GM12878 (cell line): ENCODE measurements around the gene STBD1. TPM values are rescaled to one million over a fixed set of nuclear protein-coding genes. Genes with fewer than 3 reads are reported as not detected.

ENCODE experiments used
- ATAC-seq: fragments of 200-7000 bp; cut with Tn5 transposase; 3 replicates; pipeline ENCODE4 v1.9.1; 2020; ENCODE audit warnings: mild to moderate bottlenecking, moderate library complexity
- BruUV-seq: library from RNA; stranded (reverse); fragments of 400-500 nt; replicated peaks from 2 replicates; lab custom pipeline; 2021; lab: Mats Ljungman, UMichigan
- CTCF ChIA-PET: fragments of 300-600 bp; sonication (Branson Sonifier 250); formaldehyde crosslinking; extraction: SDS; loops from one replicate; lab custom pipeline; 2021; ENCODE audit warnings: inconsistent platforms; lab: Yijun Ruan, JAX
- POLR2A ChIA-PET: fragments of 350-600 bp; formaldehyde crosslinking; extraction: SDS; loops from one replicate; lab custom pipeline; 2021; ENCODE audit warnings: inconsistent platforms; lab: Charles Lee
- RAD21 ChIA-PET: fragments of 300-600 bp; sonication (Branson Sonifier 250); formaldehyde crosslinking; loops from one replicate; lab custom pipeline; 2023; ENCODE audit warnings: antibody characterized with exemption; ENCODE audit not compliant: unreplicated experiment; lab: Charles Lee
- SMC1A ChIA-PET: fragments of 300-600 bp; sonication (Branson Sonifier 250); formaldehyde crosslinking; loops from one replicate; lab custom pipeline; 2023; ENCODE audit not compliant: unreplicated experiment, uncharacterized antibody; lab: Charles Lee
- DNase-seq: peaks from one replicate; pipeline ENCODE4 v3.0.0-alpha.2; 2011; ENCODE audit warnings: low read depth, low spot score
- FAIRE-seq: peaks from 3 replicates; lab custom pipeline; 2011; peaks lifted over from hg19 to GRCh38; lab: Jason Lieb, UNC
- H2AFZ ChIP-seq: 2 replicates; pipeline ENCODE4 v1.6.0; 2011; ENCODE audit warnings: low read depth, low read length, control low read depth; ENCODE audit not compliant: control insufficient read depth
- H3K27ac ChIP-seq: 2 replicates; pipeline ENCODE4 v1.5.1; 2011; ENCODE audit warnings: control low read depth; ENCODE audit not compliant: control insufficient read depth, insufficient read depth
- H3K27me3 ChIP-seq, 2 experiments: replicated peaks in 1 of 2; 2 replicates each; pipeline versions ENCODE4 v1.6.0 to v1.6.1; 2011; ENCODE audit warnings: low read length in 1 of 2; ENCODE audit not compliant: control insufficient read depth in 2 of 2, insufficient read depth in 2 of 2
- H3K36me3 ChIP-seq, 2 experiments: 2 replicates each; pipeline ENCODE4 v1.5.1; 2011; ENCODE audit warnings: low read length in 1 of 2; ENCODE audit not compliant: control insufficient read depth in 2 of 2, insufficient read depth in 2 of 2
- H3K4me1 ChIP-seq: 2 replicates; pipeline ENCODE4 v1.6.1; 2011; ENCODE audit warnings: mild to moderate bottlenecking, low read length, moderate library complexity, mixed read lengths; ENCODE audit not compliant: control insufficient read depth, insufficient read depth
- H3K4me2 ChIP-seq: 2 replicates; pipeline ENCODE4 v1.6.0; 2011; ENCODE audit warnings: control low read depth; ENCODE audit not compliant: control insufficient read depth, insufficient read depth
- H3K4me3 ChIP-seq: fragments of 200-600 bp; sonication (generic); 2 replicates; pipeline ENCODE4 v1.5.1; 2016
- H3K79me2 ChIP-seq: 2 replicates; pipeline ENCODE4 v1.6.0; 2011; ENCODE audit warnings: low read length; ENCODE audit not compliant: control insufficient read depth, insufficient read depth
- H3K9ac ChIP-seq: 2 replicates; pipeline ENCODE4 v1.8.0; 2011; ENCODE audit warnings: low read length, control low read depth, mixed read lengths; ENCODE audit not compliant: control insufficient read depth, insufficient read depth
- H3K9me3 ChIP-seq: replicated peaks from 3 replicates; pipeline ENCODE4 v1.5.1; 2011; ENCODE audit warnings: mild to moderate bottlenecking, low read length; ENCODE audit not compliant: control insufficient read depth, insufficient read depth
- H4K20me1 ChIP-seq: 2 replicates; pipeline ENCODE4 v1.6.0; 2011; ENCODE audit not compliant: control insufficient read depth, insufficient read depth
- JUND ChIP-seq: IDR thresholded peaks from 2 replicates; pipeline ENCODE4 v1.6.1; 2012; ENCODE audit warnings: low read depth, mild to moderate bottlenecking, low read length, improper control_type of control experiment, moderate library complexity
- NFYA ChIP-seq: IDR thresholded peaks from 2 replicates; pipeline ENCODE4 v1.6.1; 2011; ENCODE audit warnings: low read depth, mild to moderate bottlenecking, low read length, improper control_type of control experiment, borderline replicate concordance
- RELA ChIP-seq: fragments of 450-650 bp; IDR thresholded peaks from 2 replicates; pipeline ENCODE4 v1.8.0; 2014; ENCODE audit warnings: borderline replicate concordance; ENCODE audit not compliant: partially characterized antibody
- STAT1 ChIP-seq: fragments of 450-650 bp; conservative IDR thresholded peaks from 2 replicates; pipeline ENCODE4 v1.6.1; 2014; ENCODE audit warnings: antibody characterized with exemption, mild to moderate bottlenecking
- WGBS: methylation state at CpG from one replicate; pipeline ENCODE4 v1.1.6; 2016; ENCODE audit warnings: low lambda C conversion rate; ENCODE audit not compliant: insufficient replicate concordance, insufficient coverage; ENCODE audit errors: missing lambda C conversion rate; 5-methylcytosine and 5-hydroxymethylcytosine counted together
- in situ Hi-C: fragments of 300-500 bp; cut with MboI; formaldehyde crosslinking; loops from 9 replicates; pipeline ENCODE4 v1.14.3; 2018; ENCODE audit warnings: mixed read lengths
- intact Hi-C: fragments of 100-400 bp; cut with micrococcal nuclease; formaldehyde crosslinking; loops from one replicate; pipeline ENCODE4 v1.14.2; 2022; ENCODE audit not compliant: unreplicated experiment
- polyA plus RNA-seq, 11 experiments: library from polyadenylated mRNA; depleted of rRNA in 4 of 11; unstranded in 6 of 11; stranded (reverse) in 5 of 11; fragments of >200 nt; fragmentation: Nextera tagmentation in 4 of 11; fragmentation: Illumina TruSeq in 1 of 11; extraction: Ambion mirVana in 4 of 11; extraction: Trizol in 1 of 11; gene quantifications; 1 replicate in 1 of 11; 2 replicates in 10 of 11; pipeline versions ENCODE4 v1.2.1 to v1.2.3, GENCODE V29; 2011 to 2016; ENCODE audit warnings: inconsistent platforms in 2 of 11, missing spikeins in 2 of 11, low read depth in 1 of 11
- total RNA-seq, 4 experiments: library from RNA; depleted of rRNA in 3 of 4; stranded (reverse); fragments of >200 nt in 3 of 4; fragmentation: Illumina TruSeq in 1 of 4; extraction: Trizol in 1 of 4; gene quantifications; 2 replicates each; pipeline versions ENCODE4 v1.2.1 to v1.2.3, GENCODE V29; 2013 to 2021

The STBD1 gene
- total and polyA plus RNA-seq, 10 of the 15 experiments (the other 5 are each of a cell fraction or from before 2014, with no cell fraction given): 0.04 to 0.10 (median 0.05) TPM; not detected in 7

DNA sequence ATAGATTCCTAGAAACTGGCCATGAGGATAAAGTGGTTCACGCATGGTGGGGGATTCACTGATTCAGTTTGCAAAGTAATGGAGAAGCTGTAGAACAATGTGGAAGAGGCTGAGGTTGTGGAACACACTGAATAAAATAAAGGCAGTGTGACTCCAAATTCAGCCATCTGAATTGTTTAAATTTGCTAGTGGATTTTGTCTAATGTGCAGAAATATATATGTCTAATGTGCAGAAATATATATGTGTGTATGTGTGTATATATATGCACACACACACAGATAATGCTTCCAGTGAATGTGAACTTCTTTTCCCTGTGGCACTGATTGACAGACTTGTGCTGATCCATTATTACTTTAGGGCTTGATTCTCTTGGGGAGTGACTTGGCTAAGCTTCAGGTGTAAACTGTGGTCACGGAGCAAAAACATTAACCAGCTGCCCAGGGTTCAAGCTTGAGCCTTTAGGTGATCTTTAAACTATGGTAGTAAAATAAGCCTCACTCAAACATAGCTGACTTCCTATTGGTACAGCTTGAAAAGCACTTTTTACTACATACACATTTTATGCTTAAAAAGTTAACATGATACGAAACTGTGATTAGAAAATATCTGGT lies 3.5 kb downstream of the STBD1 start:
- H3K4me2 ChIP-seq: no peak overlapping the region
- no TSS peak for BruUV-seq
- WGBS: 66% methylated on average over 3 of the region's 3 CpGs
- peaks cover 5% of the 10 kb centered on the region; the same call in 1 of the 2 replicates for H3K4me1 ChIP-seq
- CTCF ChIA-PET: no interaction called here
- TF ChIP-seq JUND: no peak
- no peak for TF ChIP-seq RELA
- no peak for TF ChIP-seq NFYA
- TF ChIP-seq STAT1: no peak
- no peaks in the 10 kb centered on the region for H3K79me2 ChIP-seq
- FAIRE-seq: no peak
- intact Hi-C loops (no loop called here), in situ Hi-C loops (no loop called here)
- H2AFZ ChIP-seq: no peak overlapping the region
- H3K4me3 ChIP-seq: no peak overlapping the region
- no peak for DNase-seq
- no peaks in the 10 kb centered on the region; the same call in 2 of the 3 replicates for H3K9me3 ChIP-seq
- no peak overlapping the region for H3K9ac ChIP-seq
- H4K20me1 ChIP-seq: no peaks in the 10 kb centered on the region
- no peak for ATAC-seq
- RAD21 ChIA-PET: no interaction called here
- POLR2A ChIA-PET: no interaction called here
- SMC1A ChIA-PET: interaction anchor here (0.6 kb wide), 1 partner anchor 90 kb away, joined by 3 read pairs; no protein-coding TSS in a partner anchor
- H3K27me3 ChIP-seq: peaks cover 6 to 23% of the 10 kb centered on the region in 2 experiments
- no peak overlapping the region for H3K27ac ChIP-seq
- H3K36me3 ChIP-seq: no peaks in the 10 kb centered on the region

DNA sequence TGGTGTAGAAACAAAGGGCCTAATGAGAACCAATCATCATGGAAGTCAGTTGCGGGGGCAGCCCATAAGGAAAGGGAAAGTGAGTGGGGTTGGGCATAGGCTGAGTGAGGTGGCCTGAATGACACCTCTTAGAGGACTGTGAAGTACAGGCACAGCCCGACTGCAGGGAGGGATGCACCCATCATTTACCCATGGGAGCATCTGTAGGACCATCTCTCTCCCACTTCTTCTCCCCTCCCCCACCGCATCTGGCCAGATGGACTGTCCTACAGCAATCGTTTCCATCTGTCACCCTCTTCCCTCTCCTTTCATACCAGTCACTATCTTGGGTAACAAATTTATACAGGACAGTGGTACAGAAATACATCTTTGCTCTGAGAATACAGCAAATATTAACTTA lies 4.2 kb downstream of the STBD1 start:
- ChIA-PET RAD21 (no interaction called here), CTCF (no interaction called here), POLR2A (no interaction called here), SMC1A (interaction anchor here (0.6 kb wide), 1 partner anchor 90 kb away, joined by 3 read pairs; no protein-coding TSS in a partner anchor)
- WGBS: 38% methylated on average over 2 of the region's 4 CpGs
- TF ChIP-seq JUND: no peak
- Histone ChIP-seq H3K4me2 (no peak overlapping the region), H3K9me3 (no peaks in the 10 kb centered on the region; the same call in 2 of the 3 replicates), H3K27me3 (peaks cover 4 to 20% of the 10 kb centered on the region in 2 experiments), H3K4me1 (no peaks in the 10 kb centered on the region), H2AFZ (no peak overlapping the region), H3K27ac (no peak overlapping the region), H3K79me2 (no peaks in the 10 kb centered on the region), H3K4me3 (no peak overlapping the region), H3K9ac (no peak overlapping the region), H4K20me1 (no peaks in the 10 kb centered on the region), H3K36me3 (no peaks in the 10 kb centered on the region)
- BruUV-seq: no TSS peak
- intact Hi-C loops (no loop called here), in situ Hi-C loops (no loop called here)
- DNase-seq: no peak
- FAIRE-seq: no peak
- no peak for ATAC-seq
